Measurements from ENCODE around the gene FNTB.

- TF ChIP-seq EZH2 (IDR thresholded peaks at IDR 0.05; ENCODE audit: low read depth) (no peak), CTCF (conservative IDR thresholded peaks at IDR 0.05) (no peak)
Observed at GRCh38 chr14:64993266-64993930, 6.7 kb downstream of the FNTB start.

Measured in PC-9 (cell line).